Endothelial cell of umbilical vein (primary cell): ENCODE measurements around the gene C10orf71. TPM values are rescaled to one million over a fixed set of nuclear protein-coding genes. Genes with fewer than 3 reads are reported as not detected.

ENCODE experiments used
- BruUV-seq: library from RNA; stranded (reverse); fragments of 400-500 nt; replicated peaks from 2 replicates; lab custom pipeline; 2021; lab: Mats Ljungman, UMichigan
- CTCF ChIA-PET: fragments of 300-600, 350-600 bp; sonication (Branson Sonifier 250); formaldehyde crosslinking; loops from one replicate; lab custom pipeline; 2021; ENCODE audit warnings: antibody characterized with exemption, inconsistent platforms; lab: Charles Lee
- POLR2A ChIA-PET: fragments of 300-600, 350-600 bp; sonication (Branson Sonifier 250); formaldehyde crosslinking; loops from one replicate; lab custom pipeline; 2021; ENCODE audit warnings: antibody characterized with exemption, inconsistent platforms; lab: Charles Lee
- DNase-seq: peaks from one replicate; pipeline ENCODE4 v3.0.0-alpha.2; 2011; ENCODE audit warnings: low read depth, low spot score
- FAIRE-seq: peaks from 2 replicates; lab custom pipeline; 2011; peaks lifted over from hg19 to GRCh38; lab: Jason Lieb, UNC
- H2AFZ ChIP-seq: 2 replicates; pipeline ENCODE4 v1.6.0; 2012; ENCODE audit warnings: low read depth, low read length, control low read depth, inconsistent platforms
- H3K27ac ChIP-seq: 2 replicates; pipeline ENCODE4 v1.5.1; 2011; ENCODE audit warnings: low read depth, mild to moderate bottlenecking, control low read depth, low read length, moderate library complexity; ENCODE audit not compliant: insufficient read depth
- H3K27me3 ChIP-seq, 2 experiments: 2 replicates each; pipeline versions ENCODE4 v1.6.0 to v1.6.1; 2011; ENCODE audit warnings: low read length in 2 of 2, mixed read lengths in 1 of 2; ENCODE audit not compliant: control insufficient read depth in 2 of 2, insufficient read depth in 2 of 2
- H3K36me3 ChIP-seq, 2 experiments: 2 replicates in 1 of 2; 3 replicates in 1 of 2; pipeline ENCODE4 v1.5.1; 2011; ENCODE audit warnings: low read length in 2 of 2, mild to moderate bottlenecking in 1 of 2, moderate library complexity in 1 of 2; ENCODE audit not compliant: control insufficient read depth in 2 of 2, insufficient read depth in 2 of 2; ENCODE audit errors: extremely low read depth in 1 of 2
- H3K4me1 ChIP-seq: 3 replicates; pipeline ENCODE4 v1.5.1; 2011; ENCODE audit warnings: mild to moderate bottlenecking, low read length; ENCODE audit not compliant: control insufficient read depth, insufficient read depth; ENCODE audit errors: extremely low read depth
- H3K4me2 ChIP-seq: 2 replicates; pipeline ENCODE4 v1.6.1; 2011; ENCODE audit warnings: low read length, control low read depth, mixed read lengths; ENCODE audit not compliant: insufficient read depth
- H3K4me3 ChIP-seq, 3 experiments: fragments of 200-600 bp in 1 of 3; sonication (generic), shearing (Covaris generic) in 1 of 3; replicated peaks in 1 of 3; 2 replicates each; pipeline ENCODE4 v1.5.1; 2011 to 2016; ENCODE audit warnings: control low read depth in 3 of 3, low read length in 3 of 3, mild to moderate bottlenecking in 2 of 3, inconsistent platforms in 1 of 3, low read depth in 1 of 3, moderate library complexity in 1 of 3; ENCODE audit not compliant: insufficient read depth in 1 of 3
- H3K79me2 ChIP-seq: 2 replicates; pipeline ENCODE4 v1.6.0; 2012; ENCODE audit warnings: low read length, inconsistent platforms; ENCODE audit not compliant: control insufficient read depth, insufficient read depth
- H3K9ac ChIP-seq: replicated peaks from 2 replicates; pipeline ENCODE3; 2011; ENCODE audit warnings: low read length, control low read depth; ENCODE audit not compliant: insufficient read depth; ENCODE audit errors: extremely low read depth
- H3K9me1 ChIP-seq: replicated peaks from 3 replicates; pipeline ENCODE4 v1.6.0; 2011; ENCODE audit warnings: mild to moderate bottlenecking, low read length; ENCODE audit not compliant: control insufficient read depth, insufficient read depth; ENCODE audit errors: extremely low read depth
- H3K9me3 ChIP-seq: replicated peaks from 2 replicates; pipeline ENCODE4 v1.5.1; 2012; ENCODE audit warnings: low read length, inconsistent platforms; ENCODE audit not compliant: control insufficient read depth, insufficient read depth
- H4K20me1 ChIP-seq: replicated peaks from 2 replicates; pipeline ENCODE3; 2011; ENCODE audit warnings: mild to moderate bottlenecking, low read length; ENCODE audit not compliant: control insufficient read depth, insufficient read depth; ENCODE audit errors: extremely low read depth
- EZH2 ChIP-seq: IDR thresholded peaks from 2 replicates; pipeline ENCODE4 v1.6.1; 2012; ENCODE audit warnings: borderline replicate concordance, low read depth, mild to moderate bottlenecking, moderate library complexity, low read length, inconsistent platforms; ENCODE audit not compliant: severe bottlenecking
- FOS ChIP-seq: IDR thresholded peaks from 2 replicates; pipeline ENCODE4 v1.6.1; 2011; ENCODE audit warnings: mild to moderate bottlenecking, low read length, moderate library complexity, borderline replicate concordance; ENCODE audit not compliant: insufficient read depth
- GATA2 ChIP-seq: IDR thresholded peaks from 2 replicates; pipeline ENCODE4 v1.7.0; 2011; ENCODE audit warnings: low read depth, mild to moderate bottlenecking, moderate library complexity, mixed read lengths, low read length; ENCODE audit not compliant: insufficient read length, insufficient read depth
- JUN ChIP-seq: IDR thresholded peaks from 2 replicates; pipeline ENCODE4 v1.6.1; 2011; ENCODE audit warnings: borderline replicate concordance, low read depth; ENCODE audit not compliant: insufficient read length, insufficient read depth
- MAX ChIP-seq: IDR thresholded peaks from 2 replicates; pipeline ENCODE4 v1.6.1; 2011; ENCODE audit not compliant: insufficient read depth, insufficient read length
- MYC ChIP-seq: IDR thresholded peaks from one replicate; pipeline ENCODE4 v1.6.1; 2011; ENCODE audit warnings: mild to moderate bottlenecking, low read depth, low read length
- POLR2A ChIP-seq: IDR thresholded peaks from 2 replicates; pipeline ENCODE4 v1.6.1; 2012; ENCODE audit warnings: low read depth, mild to moderate bottlenecking, control low read depth, low read length
- POLR2AphosphoS5 ChIP-seq: IDR thresholded peaks from 2 replicates; pipeline ENCODE4 v1.6.1; 2012; ENCODE audit warnings: low read depth, mild to moderate bottlenecking, control low read depth, low read length, moderate library complexity; ENCODE audit not compliant: insufficient read depth
- dilution Hi-C: fragments of 300-500 bp; cut with MboI; formaldehyde crosslinking; loops from one replicate; pipeline ENCODE4 v1.15.0; 2019; ENCODE audit warnings: low sequenced_read_pairs; ENCODE audit not compliant: extremely low pct_ligation_motif_present
- intact Hi-C: fragments of 100-400 bp; cut with micrococcal nuclease; formaldehyde crosslinking; loops from one replicate; pipeline ENCODE4 v1.10.0; 2022
- polyA plus RNA-seq, 4 experiments: library from polyadenylated mRNA; depleted of rRNA in 3 of 4; stranded (reverse) in 3 of 4; unstranded in 1 of 4; fragments of >200 nt; gene quantifications; 2 replicates each; pipeline versions ENCODE4 v1.2.1 to v1.2.3, GENCODE V29; 2011 to 2012; ENCODE audit warnings: missing spikeins in 1 of 4
- total RNA-seq: library from RNA; stranded (reverse); gene quantifications from 2 replicates; pipeline ENCODE4 v1.2.3, GENCODE V29; 2021
- TF ChIP-seq, protein P1 (sequence below), 2 donors: IDR thresholded peaks; 1 replicate in 1 of 2; 2 replicates in 1 of 2; pipeline ENCODE4 v1.5.1; 2011; ENCODE audit warnings: low read length in 2 of 2, mild to moderate bottlenecking in 2 of 2, moderate library complexity in 2 of 2, control low read depth in 1 of 2, inconsistent platforms in 1 of 2, low read depth in 1 of 2; ENCODE audit not compliant: insufficient read depth in 1 of 2; ENCODE audit errors: extremely low read depth in 1 of 2

The C10orf71 gene
- total and polyA plus RNA-seq, 2 donors (not counting 3 experiments of a cell fraction or from before 2014, with no cell fraction given), result not detected

DNA sequence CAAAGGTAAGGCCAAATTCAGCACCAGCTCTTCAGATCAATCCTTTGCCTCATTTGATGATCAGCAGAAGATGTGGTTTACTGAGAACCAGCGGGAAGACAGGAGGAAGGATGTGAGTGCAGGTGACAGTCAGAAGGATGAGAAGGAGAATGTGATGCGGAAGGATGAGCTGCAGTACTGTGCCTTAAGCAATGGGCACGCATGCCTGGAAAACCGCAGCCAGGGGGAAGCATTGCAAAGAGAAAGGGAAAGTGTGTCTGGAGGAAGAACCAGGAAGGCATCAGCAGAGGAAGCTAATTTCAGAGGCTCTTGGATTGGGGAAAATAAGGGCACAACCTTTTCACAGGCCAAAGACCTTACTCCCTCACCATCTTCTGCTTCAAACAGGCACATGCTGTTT lies 25.7 kb downstream of the C10orf71 start:
- Histone ChIP-seq H4K20me1 (no peaks in the 10 kb centered on the region), H3K79me2 (no peaks in the 10 kb centered on the region), H3K27ac (no peak overlapping the region), H2AFZ (no peak overlapping the region), H3K9me1 (no peaks in the 10 kb centered on the region), H3K9me3 (no peaks in the 10 kb centered on the region), H3K4me1 (no peaks in the 10 kb centered on the region), H3K4me2 (no peak overlapping the region), H3K4me3 (no peak overlapping the region), H3K36me3 (no peaks in the 10 kb centered on the region), H3K27me3 (no peaks in the 10 kb centered on the region), H3K9ac (no peak overlapping the region)
- intact Hi-C loops, result no loop called here
- no TSS peak for BruUV-seq
- ChIA-PET CTCF (interaction anchor here (1.3 to 1.5 kb wide), 2 partner anchors 10 to 188 kb away, joined by 4 to 5 read pairs; no protein-coding TSS in a partner anchor), POLR2A (no interaction called here)
- DNase-seq, result no peak
- TF ChIP-seq EZH2, result no peak
- no peak for TF ChIP-seq FOS
- TF ChIP-seq, protein P1, sequence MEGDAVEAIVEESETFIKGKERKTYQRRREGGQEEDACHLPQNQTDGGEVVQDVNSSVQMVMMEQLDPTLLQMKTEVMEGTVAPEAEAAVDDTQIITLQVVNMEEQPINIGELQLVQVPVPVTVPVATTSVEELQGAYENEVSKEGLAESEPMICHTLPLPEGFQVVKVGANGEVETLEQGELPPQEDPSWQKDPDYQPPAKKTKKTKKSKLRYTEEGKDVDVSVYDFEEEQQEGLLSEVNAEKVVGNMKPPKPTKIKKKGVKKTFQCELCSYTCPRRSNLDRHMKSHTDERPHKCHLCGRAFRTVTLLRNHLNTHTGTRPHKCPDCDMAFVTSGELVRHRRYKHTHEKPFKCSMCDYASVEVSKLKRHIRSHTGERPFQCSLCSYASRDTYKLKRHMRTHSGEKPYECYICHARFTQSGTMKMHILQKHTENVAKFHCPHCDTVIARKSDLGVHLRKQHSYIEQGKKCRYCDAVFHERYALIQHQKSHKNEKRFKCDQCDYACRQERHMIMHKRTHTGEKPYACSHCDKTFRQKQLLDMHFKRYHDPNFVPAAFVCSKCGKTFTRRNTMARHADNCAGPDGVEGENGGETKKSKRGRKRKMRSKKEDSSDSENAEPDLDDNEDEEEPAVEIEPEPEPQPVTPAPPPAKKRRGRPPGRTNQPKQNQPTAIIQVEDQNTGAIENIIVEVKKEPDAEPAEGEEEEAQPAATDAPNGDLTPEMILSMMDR (IDR thresholded peaks at IDR 0.05; ENCODE audit: extremely low read depth in 1 of 2, insufficient read depth in 1 of 2, low read depth in 1 of 2, low read length in 2 of 2), result no peak
- no peak for TF ChIP-seq JUN
- TF ChIP-seq POLR2AphosphoS5, result no peak
- TF ChIP-seq MYC, result no peak
- no peak for TF ChIP-seq MAX
- TF ChIP-seq GATA2, result no peak
- no peak for TF ChIP-seq POLR2A
- dilution Hi-C loops, result no loop called here
- FAIRE-seq, result no peak
